VCaP (cell line): ENCODE data around the gene RPS6KA2.

Experiments
- H3K27ac ChIP-seq: fragments of 450-650 bp; 2 replicates; pipeline ENCODE4 v1.5.1; 2017
- CTCF ChIP-seq: fragments of 450-650 bp; conservative IDR thresholded peaks from 2 replicates; pipeline ENCODE4 v1.5.1; 2017; ENCODE audit warnings: mild to moderate bottlenecking, moderate library complexity

RPS6KA2 gene

DNA sequence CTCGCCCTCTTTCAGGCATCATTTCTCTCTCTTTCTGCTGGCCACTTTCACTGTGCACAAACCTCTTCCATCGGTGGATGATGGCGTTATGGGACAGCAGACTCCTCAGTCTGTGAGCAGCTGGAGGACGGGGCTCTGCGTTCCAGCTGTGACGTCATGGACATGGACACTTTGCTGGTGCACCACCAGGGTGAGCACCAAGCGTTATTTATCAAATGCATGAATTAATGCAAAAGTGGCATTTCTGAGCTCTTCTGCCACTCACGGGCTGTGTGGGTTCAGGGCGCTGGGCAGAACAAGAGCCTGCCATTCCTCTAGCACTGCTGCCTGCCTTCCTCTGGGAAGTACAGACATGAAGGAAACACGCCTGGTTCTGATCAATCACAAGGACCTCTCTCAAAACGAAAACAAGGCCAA, 161.4 kb downstream of the RPS6KA2 start:
- no peak for TF ChIP-seq CTCF
- no peak overlapping the region for H3K27ac ChIP-seq

DNA sequence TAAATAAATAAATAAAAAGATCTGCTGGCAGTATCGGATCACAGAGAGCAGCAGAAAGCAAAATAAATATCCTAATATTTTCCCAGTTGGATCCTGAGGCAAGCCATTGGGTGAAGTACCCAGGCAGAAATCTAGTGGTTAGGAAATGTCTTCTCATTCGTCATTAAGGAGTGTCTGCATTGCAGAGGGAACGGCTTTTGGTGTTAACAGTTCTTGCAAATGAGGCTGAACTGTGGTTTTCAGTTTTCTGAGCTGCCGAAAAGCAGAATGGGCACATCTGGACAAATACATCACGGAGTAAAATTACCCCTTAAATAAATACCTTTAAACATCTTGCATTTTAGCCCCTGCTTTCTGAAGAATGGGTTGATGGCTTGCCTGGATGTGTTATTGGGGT, 162.1 kb downstream of the RPS6KA2 start:
- no peak for TF ChIP-seq CTCF

GRCh38 chr6:166464068-166465002, 162.7 kb downstream of the RPS6KA2 start:
- no peak overlapping the region for H3K27ac ChIP-seq
- no peak for TF ChIP-seq CTCF

More for the DNA sequence above, 162.1 kb downstream of the RPS6KA2 start:
- no peak overlapping the region for H3K27ac ChIP-seq

DNA sequence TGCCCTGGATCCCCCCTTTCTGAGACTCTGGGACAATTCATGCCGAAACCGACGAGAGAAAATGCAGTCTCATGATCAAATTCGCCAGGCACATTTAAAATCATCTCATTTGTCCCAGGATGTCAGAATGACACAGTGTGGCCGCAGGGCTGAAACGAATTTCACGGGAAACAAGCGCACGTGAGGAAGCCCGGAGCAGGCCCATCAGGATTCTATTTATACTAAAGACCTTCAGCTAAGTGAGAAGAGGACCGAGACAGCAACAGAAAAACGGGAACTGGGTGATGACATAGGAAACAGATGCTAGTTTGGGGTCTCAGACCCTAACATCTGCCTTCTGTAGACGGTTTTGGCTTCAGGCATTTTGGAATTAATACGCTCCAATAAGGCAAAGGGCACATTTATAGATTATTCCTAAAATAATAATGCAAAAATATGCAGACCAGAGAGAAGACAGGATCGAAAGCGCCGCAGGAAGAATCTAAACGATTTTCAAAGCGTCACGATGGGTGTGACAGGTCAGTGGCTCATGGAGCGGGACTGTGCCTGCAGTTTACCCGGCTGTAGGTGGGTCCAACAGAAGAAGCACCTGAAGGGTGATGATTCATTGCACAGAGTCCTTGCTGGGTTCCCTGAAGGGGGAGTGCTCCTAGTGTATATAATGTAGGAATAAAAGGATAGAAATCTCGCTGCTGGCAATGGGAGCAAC, 163.5 kb downstream of the RPS6KA2 start:
- TF ChIP-seq CTCF = no peak
- H3K27ac ChIP-seq = no peak overlapping the region

DNA sequence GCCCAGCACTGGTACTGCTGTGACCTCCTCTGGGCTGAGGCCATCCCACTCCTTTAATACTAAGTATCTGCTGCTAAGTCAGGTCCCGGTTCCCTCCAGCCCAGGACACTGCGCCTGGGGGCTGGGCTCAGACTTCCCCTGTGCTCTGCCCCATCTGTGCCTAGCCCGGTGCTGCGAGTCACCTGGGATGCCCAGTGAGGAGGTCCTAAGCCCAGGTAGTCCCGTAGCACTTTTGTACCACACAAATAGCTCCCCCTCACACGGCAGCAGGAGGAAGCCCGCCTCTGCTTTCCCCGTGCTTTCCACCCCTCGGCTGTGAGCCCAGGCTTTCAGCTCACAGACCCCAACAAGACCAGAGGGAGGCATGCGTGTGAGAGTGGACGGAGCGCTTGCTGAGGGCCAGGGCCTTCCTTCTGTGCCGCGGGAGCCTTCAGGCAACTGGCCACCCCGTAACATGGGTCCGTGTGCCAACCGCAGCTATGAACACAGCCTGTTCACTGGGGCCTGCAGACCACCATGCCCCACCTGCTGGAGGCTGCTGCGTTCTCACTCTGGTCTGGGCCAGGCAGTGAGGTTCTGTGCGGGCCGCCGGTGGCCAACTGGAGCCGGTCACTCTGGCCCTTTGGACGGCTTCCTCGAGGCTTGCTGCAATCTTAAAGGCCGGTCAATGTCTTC, 164.5 kb downstream of the RPS6KA2 start:
- no peak for TF ChIP-seq CTCF
- no peak overlapping the region for H3K27ac ChIP-seq

- TF ChIP-seq CTCF = no peak
- H3K27ac ChIP-seq = no peak overlapping the region
Measured at GRCh38 chr6:166461821-166462460, 165.1 kb downstream of the RPS6KA2 start.
